Thoracic aorta (tissue), 2 donors: ENCODE measurements around the gene P3H2. TPM values are rescaled to one million over a fixed set of nuclear protein-coding genes. Genes with fewer than 3 reads are reported as not detected.
A peak's percentile ranks its signal among the peaks of the same experiment; 100 is the strongest.

Experiments
- ATAC-seq: fragments of 150-250 bp; one replicate; pipeline ENCODE4 v1.8.0; 2017; ENCODE audit warnings: low read depth; ENCODE audit not compliant: insufficient number of reproducible peaks, low FRiP score
- DNase-seq: peaks from one replicate; pipeline ENCODE4 v3.0.0-alpha.2; 2020; ENCODE audit warnings: low spot score
- H3K27ac ChIP-seq, 2 donors: fragments of 200-600 bp; sonication (generic); 1 replicate in 1 of 2; 2 replicates in 1 of 2; pipeline ENCODE4 v1.5.1; 2016; ENCODE audit warnings: mild to moderate bottlenecking in 2 of 2, moderate library complexity in 2 of 2
- H3K27me3 ChIP-seq: fragments of 200-600 bp; sonication (generic); replicated peaks from 2 replicates; pipeline ENCODE4 v1.6.0; 2016; ENCODE audit warnings: mild to moderate bottlenecking; ENCODE audit not compliant: insufficient read depth
- H3K36me3 ChIP-seq: fragments of 200-600 bp; sonication (generic); one replicate; pipeline ENCODE4 v1.5.1; 2016
- H3K4me1 ChIP-seq, 2 donors: fragments of 200-600 bp; sonication (generic); 1 replicate in 1 of 2; 2 replicates in 1 of 2; pipeline versions ENCODE4 v1.5.1 to v1.6.0; 2016; ENCODE audit warnings: low read depth in 2 of 2, mild to moderate bottlenecking in 1 of 2; ENCODE audit not compliant: control insufficient read depth in 1 of 2
- H3K4me3 ChIP-seq: fragments of 200-600 bp; sonication (generic); 2 replicates; pipeline ENCODE4 v1.5.1; 2016; ENCODE audit warnings: mild to moderate bottlenecking
- H3K9me3 ChIP-seq: fragments of 200-600 bp; sonication (generic); 2 replicates; pipeline ENCODE4 v1.5.1; 2016
- CTCF ChIP-seq: fragments of 200-600 bp; sonication (generic); IDR thresholded peaks from one replicate; pipeline ENCODE4 v1.5.1; 2019; ENCODE audit warnings: antibody characterized with exemption
- total RNA-seq, 2 donors: library from RNA; depleted of rRNA; stranded (reverse); fragments of >200 nt; gene quantifications; one replicate each; pipeline versions ENCODE4 v1.1.0 to v1.2.3, GENCODE V29; 2016

The P3H2 gene
- total RNA-seq, 2 donors from 2014 or later: 19.3 to 28.4 TPM

- no peak overlapping the region for H3K27ac ChIP-seq
- ATAC-seq (no peak), DNase-seq (no peak)
- H3K4me3 ChIP-seq: no peak overlapping the region
- no peaks in the 10 kb centered on the region for H3K9me3 ChIP-seq
- no peaks in the 10 kb centered on the region for H3K4me1 ChIP-seq
- H3K36me3 ChIP-seq: no peaks in the 10 kb centered on the region
- no peak for TF ChIP-seq CTCF
- H3K27me3 ChIP-seq: no peaks in the 10 kb centered on the region
Measured at GRCh38 chr3:189988322-189988721, 132.4 kb downstream of the P3H2 start.

- H3K4me1 ChIP-seq: peaks cover 10 to 16% of the 10 kb centered on the region in 2 donors
- TF ChIP-seq CTCF: no peak
- H3K9me3 ChIP-seq: no peaks in the 10 kb centered on the region
- H3K36me3 ChIP-seq: no peaks in the 10 kb centered on the region
- no peak overlapping the region for H3K27ac ChIP-seq
- DNase-seq (no peak), ATAC-seq (no peak)
- H3K4me3 ChIP-seq: no peak overlapping the region
- H3K27me3 ChIP-seq: no peaks in the 10 kb centered on the region
Measured at GRCh38 chr3:189985948-189986347, 134.7 kb downstream of the P3H2 start.

GRCh38 chr3:189983612-189984011 lies 137.1 kb downstream of the P3H2 start:
- no peak for TF ChIP-seq CTCF
- ATAC-seq: no peak
- DNase-seq: no peak
- Histone ChIP-seq H3K4me1 (peaks cover 10 to 16% of the 10 kb centered on the region in 2 donors), H3K36me3 (no peaks in the 10 kb centered on the region), H3K9me3 (no peaks in the 10 kb centered on the region), H3K4me3 (no peak overlapping the region), H3K27ac (no peak overlapping the region), H3K27me3 (no peaks in the 10 kb centered on the region)

DNA sequence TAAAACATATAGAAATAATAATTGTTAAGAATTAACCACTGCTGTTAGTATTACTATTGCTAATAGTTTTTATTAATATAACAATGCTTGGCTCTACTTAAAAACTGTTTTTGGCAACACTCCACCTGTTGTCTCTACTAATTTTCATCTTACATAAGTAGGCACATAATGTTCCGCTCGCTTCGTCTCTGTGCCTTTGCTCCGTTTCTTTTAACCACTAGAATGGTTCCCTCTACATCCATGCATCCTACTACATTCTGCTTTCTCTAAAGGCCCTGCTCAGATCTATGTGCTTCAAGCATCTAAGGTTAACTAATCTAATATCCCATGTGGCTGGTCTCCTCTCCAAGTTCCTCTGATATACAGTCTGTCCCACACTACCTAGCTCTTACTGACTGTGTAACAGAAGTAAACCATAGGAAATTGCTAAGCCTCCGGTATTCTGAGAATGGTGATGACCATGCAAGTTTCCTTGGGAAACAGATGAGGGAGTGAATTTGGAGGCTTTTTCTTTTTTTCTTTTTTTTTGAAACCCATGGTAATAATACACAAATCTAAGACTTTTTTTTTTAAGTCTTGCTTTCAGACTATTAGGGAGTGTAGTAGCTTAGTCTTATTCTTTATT lies 138.3 kb downstream of the P3H2 start:
- no peak for TF ChIP-seq CTCF
- Histone ChIP-seq H3K9me3 (no peaks in the 10 kb centered on the region), H3K27ac (no peak overlapping the region), H3K4me1 (peaks cover 10 to 16% of the 10 kb centered on the region in 2 donors), H3K4me3 (no peak overlapping the region), H3K36me3 (no peaks in the 10 kb centered on the region), H3K27me3 (no peaks in the 10 kb centered on the region)
- DNase-seq: no peak
- ATAC-seq: no peak

DNA sequence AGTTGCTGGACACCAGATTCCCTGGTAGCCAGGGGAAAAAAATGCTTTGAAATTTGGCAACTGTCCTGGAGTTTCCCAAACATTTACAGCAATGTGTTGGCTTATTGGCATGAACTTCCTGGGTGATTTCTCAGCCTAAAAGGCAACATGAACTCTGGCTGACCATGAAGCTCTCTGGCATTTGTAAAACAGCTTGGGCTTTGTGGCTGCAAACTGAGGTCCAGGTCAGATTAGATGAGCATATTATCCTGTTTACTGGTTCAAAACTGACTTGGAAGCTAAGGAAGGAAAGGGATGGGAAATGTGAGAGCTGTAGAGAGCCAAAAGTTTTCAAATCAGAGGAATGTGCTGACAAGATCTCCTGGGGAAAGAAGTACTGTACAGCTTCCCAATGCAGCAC lies 139.0 kb downstream of the P3H2 start:
- DNase-seq: no peak
- Histone ChIP-seq H3K27me3 (no peaks in the 10 kb centered on the region), H3K9me3 (no peaks in the 10 kb centered on the region), H3K4me3 (no peak overlapping the region), H3K36me3 (no peaks in the 10 kb centered on the region), H3K27ac (no peak overlapping the region), H3K4me1 (peaks cover 10 to 16% of the 10 kb centered on the region in 2 donors)
- peak; percentile 64 for ATAC-seq
- no peak for TF ChIP-seq CTCF
